ENCODE results near the gene PDS5A.
"Not testable (repeated sequence)": the region's sequence is repeated elsewhere in the genome, so short reads cannot be mapped to it uniquely, and the experiment has no call there.

DNA sequence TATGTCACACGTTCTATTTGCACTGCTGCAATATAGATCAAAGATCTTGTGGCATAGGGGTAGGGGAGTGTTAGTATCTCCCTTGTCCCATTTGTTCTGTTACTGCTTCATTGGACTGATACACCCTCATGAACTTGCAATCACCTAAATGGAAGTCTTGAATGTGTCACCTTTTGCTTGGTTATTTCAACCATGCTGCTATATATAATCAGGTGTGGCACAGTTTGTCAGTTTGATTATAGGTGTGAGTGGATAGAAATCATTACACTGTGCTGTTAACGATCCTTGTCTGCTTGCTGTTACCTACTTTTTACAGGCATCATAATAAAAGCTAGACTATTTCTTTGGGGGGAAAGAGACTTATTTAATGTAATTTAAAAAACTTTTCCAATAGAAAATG is 195.7 kb downstream of the PDS5A start:
- not testable (repeated sequence) for TF ChIP-seq EZH2 (IDR thresholded peaks at IDR 0.05; ENCODE audit: borderline replicate concordance, low read depth, low read length, severe bottlenecking); POLR2A (IDR thresholded peaks at IDR 0.05; ENCODE audit: low read depth, low read length); POLR2AphosphoS5 (IDR thresholded peaks at IDR 0.05; ENCODE audit: insufficient read depth, low read depth, low read length); GATA2 (IDR thresholded peaks at IDR 0.05; ENCODE audit: insufficient read depth, insufficient read length, low read depth, low read length)
- TF ChIP-seq, protein P1, sequence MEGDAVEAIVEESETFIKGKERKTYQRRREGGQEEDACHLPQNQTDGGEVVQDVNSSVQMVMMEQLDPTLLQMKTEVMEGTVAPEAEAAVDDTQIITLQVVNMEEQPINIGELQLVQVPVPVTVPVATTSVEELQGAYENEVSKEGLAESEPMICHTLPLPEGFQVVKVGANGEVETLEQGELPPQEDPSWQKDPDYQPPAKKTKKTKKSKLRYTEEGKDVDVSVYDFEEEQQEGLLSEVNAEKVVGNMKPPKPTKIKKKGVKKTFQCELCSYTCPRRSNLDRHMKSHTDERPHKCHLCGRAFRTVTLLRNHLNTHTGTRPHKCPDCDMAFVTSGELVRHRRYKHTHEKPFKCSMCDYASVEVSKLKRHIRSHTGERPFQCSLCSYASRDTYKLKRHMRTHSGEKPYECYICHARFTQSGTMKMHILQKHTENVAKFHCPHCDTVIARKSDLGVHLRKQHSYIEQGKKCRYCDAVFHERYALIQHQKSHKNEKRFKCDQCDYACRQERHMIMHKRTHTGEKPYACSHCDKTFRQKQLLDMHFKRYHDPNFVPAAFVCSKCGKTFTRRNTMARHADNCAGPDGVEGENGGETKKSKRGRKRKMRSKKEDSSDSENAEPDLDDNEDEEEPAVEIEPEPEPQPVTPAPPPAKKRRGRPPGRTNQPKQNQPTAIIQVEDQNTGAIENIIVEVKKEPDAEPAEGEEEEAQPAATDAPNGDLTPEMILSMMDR (IDR thresholded peaks at IDR 0.05; ENCODE audit: extremely low read depth in 1 of 2, insufficient read depth in 1 of 2, low read depth in 1 of 2, low read length in 2 of 2) = not testable (repeated sequence)
